Spinal cord (tissue), 10 donors: ENCODE results near the gene CBL. TPM values are rescaled to one million over a fixed set of nuclear protein-coding genes. Genes with fewer than 3 reads are reported as not detected.
"Not testable (repeated sequence)": the region's sequence is repeated elsewhere in the genome, so short reads cannot be mapped to it uniquely, and the experiment has no call there.

ENCODE experiments used
- DNase-seq, 6 donors: peaks; one replicate each; pipeline versions ENCODE4 v3.0.0 to v3.0.0-alpha.2; 2013 to 2015; ENCODE audit warnings: low spot score in 6 of 6, low read depth in 4 of 6
- H3K27ac ChIP-seq: one replicate; pipeline ENCODE4 v1.5.1; 2013; ENCODE audit warnings: low read depth, low read length, control low read depth
- H3K27me3 ChIP-seq: one replicate; pipeline ENCODE4 v1.6.1; 2013; ENCODE audit warnings: low read length; ENCODE audit not compliant: control insufficient read depth, insufficient read depth
- H3K36me3 ChIP-seq: one replicate; pipeline ENCODE4 v1.6.1; 2013; ENCODE audit warnings: low read length; ENCODE audit not compliant: control insufficient read depth, insufficient read depth
- H3K4me1 ChIP-seq: one replicate; pipeline ENCODE4 v1.6.1; 2013; ENCODE audit warnings: low read length; ENCODE audit not compliant: control insufficient read depth, insufficient read depth
- H3K4me3 ChIP-seq: one replicate; pipeline ENCODE4 v1.5.1; 2013; ENCODE audit warnings: low read depth, low read length, control low read depth
- H3K9me3 ChIP-seq: one replicate; pipeline ENCODE4 v1.6.1; 2013; ENCODE audit warnings: low read length; ENCODE audit not compliant: control insufficient read depth, insufficient read depth
- WGBS: methylation state at CpG from one replicate; pipeline ENCODE4 v1.1.5; 2013; ENCODE audit warnings: missing lambda C conversion rate; ENCODE audit not compliant: insufficient coverage; 5-methylcytosine and 5-hydroxymethylcytosine counted together
- polyA plus RNA-seq, 2 donors: library from polyadenylated mRNA; unstranded; fragments of 120-200 nt; gene quantifications; one replicate each; pipeline ENCODE4 v1.2.1, GENCODE V29; 2013; ENCODE audit not compliant: insufficient read length in 2 of 2
- total RNA-seq, 2 donors: library from RNA; depleted of rRNA in 1 of 2; stranded (reverse); fragments of 120-200 nt in 1 of 2; fragments of >200 nt in 1 of 2; gene quantifications; one replicate each; pipeline versions ENCODE4 v1.2.3 to v1.2.4, GENCODE V29; 2013 to 2014
- donor health status: healthy.

CBL gene
- total and polyA plus RNA-seq, 4 donors = 13.4 to 37.4 (median 22.3) TPM

DNA sequence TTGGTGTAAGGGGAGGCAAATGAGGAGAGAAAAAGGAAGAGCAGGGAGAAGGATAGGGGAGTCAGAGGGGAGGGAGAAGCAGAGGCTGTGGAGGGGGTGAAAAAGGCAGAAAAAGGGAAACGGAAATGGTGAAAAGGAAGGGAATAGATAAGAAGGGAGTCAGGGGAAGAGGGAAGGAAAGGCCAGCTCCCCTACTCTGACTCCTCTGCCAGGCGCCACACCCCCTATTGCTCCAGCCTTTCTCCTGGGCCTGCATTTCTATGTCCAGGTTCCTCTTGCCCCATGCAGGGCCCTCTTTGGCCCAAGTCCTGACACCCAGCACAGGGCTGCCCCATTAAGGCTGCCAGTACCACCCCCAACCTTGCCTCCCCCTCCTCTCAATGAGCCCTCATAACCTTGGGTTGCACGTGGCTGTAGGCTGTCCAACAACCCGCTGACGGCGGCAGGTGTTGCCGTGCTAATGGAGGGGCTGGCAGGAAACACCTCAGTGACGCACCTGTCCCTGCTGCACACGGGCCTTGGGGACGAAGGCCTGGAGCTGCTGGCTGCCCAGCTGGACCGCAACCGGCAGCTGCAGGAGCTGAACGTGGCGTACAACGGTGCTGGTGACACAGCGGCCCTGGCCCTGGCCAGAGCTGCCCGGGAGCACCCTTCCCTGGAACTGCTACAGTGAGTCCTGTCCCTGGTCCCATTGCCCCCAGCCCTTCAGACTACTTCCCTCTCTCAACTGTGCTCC lies 24.3 kb upstream of the CBL start:
- WGBS = 84% methylated on average over 16 of the region's 17 CpGs
- DNase-seq = no peak
- Histone ChIP-seq H3K4me1 (peaks cover 11% of the 10 kb centered on the region), H3K27me3 (no peaks in the 10 kb centered on the region), H3K36me3 (peaks cover 41% of the 10 kb centered on the region), H3K27ac (no peak overlapping the region), H3K4me3 (no peak overlapping the region), H3K9me3 (no peaks in the 10 kb centered on the region)

DNA sequence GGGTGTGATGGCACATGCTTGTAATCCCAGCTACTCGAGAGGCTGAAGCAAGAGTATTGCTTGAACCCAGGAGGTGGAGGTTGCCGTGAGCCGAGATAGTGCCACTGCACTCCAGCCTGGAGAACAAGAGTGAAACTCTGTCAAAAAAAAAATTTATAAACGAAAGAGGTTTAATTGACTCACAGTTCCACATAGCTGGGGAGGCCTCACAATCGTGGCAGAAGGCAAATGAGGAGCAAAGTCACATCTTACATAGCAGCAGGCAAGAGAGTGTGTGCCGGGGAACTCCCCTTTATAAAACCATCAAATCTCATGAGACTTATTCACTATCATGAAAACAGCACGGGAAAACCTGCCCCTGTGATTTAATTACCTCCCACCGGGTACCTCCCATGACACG lies 21.7 kb upstream of the CBL start:
- H3K27me3 ChIP-seq, DNase-seq, H3K27ac ChIP-seq, H3K4me3 ChIP-seq, H3K9me3 ChIP-seq: not testable (repeated sequence)
- 86% methylated on average over 4 of the region's 9 CpGs for WGBS
- peaks cover 41% of the 10 kb centered on the region for H3K36me3 ChIP-seq
- H3K4me1 ChIP-seq = peaks cover 11% of the 10 kb centered on the region

DNA sequence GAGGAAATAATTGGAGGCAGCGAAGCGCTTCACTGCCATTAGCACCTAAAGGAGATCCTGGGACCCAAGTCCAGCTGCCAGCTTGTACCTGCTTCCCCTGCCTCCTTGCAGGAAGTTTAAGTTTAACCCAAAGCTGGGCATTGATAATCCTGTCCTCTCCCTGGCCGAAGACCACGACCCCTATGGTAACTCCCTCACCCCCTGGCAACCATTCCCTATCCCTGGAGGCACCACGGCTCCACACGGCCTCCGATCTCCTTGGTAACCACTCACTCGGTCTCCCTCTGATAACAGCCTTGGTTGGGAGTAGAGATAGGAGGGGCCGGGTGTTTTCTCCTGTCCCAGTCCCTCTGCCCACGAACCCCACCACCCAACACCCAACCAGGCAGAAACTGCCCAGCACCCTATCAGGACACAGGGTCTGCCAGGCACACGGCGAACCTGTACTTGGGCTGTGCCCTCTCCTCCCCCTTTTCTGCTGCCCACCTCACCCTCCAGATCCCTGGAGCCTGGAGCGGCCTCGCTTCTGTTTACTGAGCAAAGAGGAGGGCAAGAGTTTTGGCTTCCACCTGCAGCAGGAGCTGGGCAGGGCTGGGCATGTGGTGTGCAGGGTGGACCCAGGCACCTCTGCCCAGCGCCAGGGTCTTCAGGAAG lies 20.0 kb upstream of the CBL start:
- H3K36me3 ChIP-seq = peaks cover 26% of the 10 kb centered on the region

DNA sequence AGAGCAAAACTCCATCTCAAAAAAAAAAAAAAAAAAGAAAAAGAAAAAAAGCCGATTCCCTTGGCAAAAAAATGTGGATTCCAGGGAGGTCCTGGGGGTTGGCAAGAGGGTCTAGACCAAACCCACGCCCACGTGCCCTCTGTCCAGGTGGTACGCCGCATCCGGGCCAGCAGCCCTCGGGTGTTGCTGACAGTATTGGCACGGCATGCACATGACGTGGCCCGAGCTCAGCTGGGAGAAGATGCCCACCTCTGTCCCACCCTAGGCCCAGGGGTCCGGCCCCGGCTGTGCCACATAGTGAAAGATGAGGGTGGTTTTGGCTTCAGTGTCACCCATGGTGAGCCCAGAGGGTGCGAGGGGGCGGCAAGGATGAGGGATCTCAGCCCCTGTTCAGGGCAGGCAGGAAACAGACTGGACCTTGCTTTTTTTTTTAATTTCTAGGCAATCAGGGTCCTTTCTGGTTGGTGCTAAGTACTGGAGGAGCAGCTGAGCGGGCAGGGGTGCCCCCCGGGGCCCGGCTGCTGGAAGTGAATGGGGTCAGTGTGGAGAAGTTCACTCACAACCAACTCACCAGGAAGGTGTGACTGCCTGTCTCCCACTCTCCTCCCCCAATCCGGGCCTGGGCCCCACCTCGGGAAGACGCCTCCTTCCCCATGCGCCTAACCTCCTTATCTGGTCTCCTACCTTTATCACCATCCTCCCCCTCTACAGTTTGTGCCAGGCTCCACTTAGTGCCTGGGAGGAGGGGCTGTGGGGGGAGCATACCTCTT lies 18.8 kb upstream of the CBL start:
- H3K9me3 ChIP-seq = no peaks in the 10 kb centered on the region
- peaks cover 11% of the 10 kb centered on the region for H3K4me1 ChIP-seq
- 89% methylated on average over 7 of the region's 21 CpGs for WGBS
- no peak overlapping the region for H3K4me3 ChIP-seq
- H3K27ac ChIP-seq = no peak overlapping the region
- peaks cover 14% of the 10 kb centered on the region for H3K36me3 ChIP-seq
- no peaks in the 10 kb centered on the region for H3K27me3 ChIP-seq
- no peak for DNase-seq

More for the DNA sequence above, 20.0 kb upstream of the CBL start:
- DNase-seq = no peak
- Histone ChIP-seq H3K4me1 (peaks cover 11% of the 10 kb centered on the region), H3K27me3 (no peaks in the 10 kb centered on the region), H3K9me3 (no peaks in the 10 kb centered on the region), H3K27ac (no peak overlapping the region), H3K4me3 (no peak overlapping the region)
- 54% methylated on average over 9 of the region's 15 CpGs for WGBS

DNA sequence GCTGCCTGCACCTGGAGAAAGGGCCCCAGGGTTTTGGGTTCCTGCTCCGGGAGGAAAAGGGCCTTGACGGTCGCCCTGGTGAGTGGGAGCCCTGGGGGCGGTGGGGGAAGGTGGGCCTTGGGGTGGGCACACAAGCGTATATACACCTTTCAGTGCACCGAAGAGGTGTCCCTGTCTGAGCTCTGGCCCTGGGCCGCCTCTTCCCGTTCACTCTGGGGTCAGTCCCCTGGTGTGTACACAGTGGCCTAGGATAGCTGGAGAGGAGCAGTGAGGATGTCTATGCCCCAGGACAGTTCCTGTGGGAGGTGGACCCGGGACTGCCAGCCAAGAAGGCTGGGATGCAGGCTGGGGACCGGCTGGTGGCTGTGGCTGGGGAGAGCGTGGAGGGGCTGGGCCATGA lies 18.1 kb upstream of the CBL start:
- no peaks in the 10 kb centered on the region for H3K9me3 ChIP-seq
- H3K36me3 ChIP-seq = peaks cover 10% of the 10 kb centered on the region
- WGBS = 88% methylated on average over 11 of the region's 11 CpGs
- H3K4me3 ChIP-seq = no peak overlapping the region
- H3K27me3 ChIP-seq = no peaks in the 10 kb centered on the region
- no peak for DNase-seq
- H3K27ac ChIP-seq = no peak overlapping the region
- H3K4me1 ChIP-seq = peaks cover 11% of the 10 kb centered on the region

DNA sequence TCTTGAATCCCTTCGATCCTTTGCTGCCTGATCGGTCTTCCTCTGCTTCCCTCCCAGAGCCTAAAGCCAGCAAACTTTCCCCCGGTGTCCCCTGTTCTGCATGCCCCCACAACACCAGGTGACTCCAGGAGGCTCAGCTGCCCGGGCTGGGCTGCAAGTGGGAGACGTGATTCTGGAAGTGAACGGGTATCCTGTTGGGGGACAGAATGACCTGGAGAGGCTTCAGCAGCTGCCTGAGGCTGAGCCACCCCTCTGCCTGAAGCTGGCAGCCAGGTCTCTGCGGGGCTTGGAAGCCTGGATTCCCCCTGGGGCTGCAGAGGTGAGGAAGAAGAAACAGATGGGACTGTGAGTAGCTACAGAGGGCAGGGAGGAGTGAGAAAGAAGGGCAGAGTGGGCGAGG lies 17.3 kb upstream of the CBL start:
- Histone ChIP-seq H3K36me3 (peaks cover 3% of the 10 kb centered on the region), H3K4me1 (peaks cover 11% of the 10 kb centered on the region), H3K9me3 (no peaks in the 10 kb centered on the region), H3K4me3 (no peak overlapping the region), H3K27me3 (no peaks in the 10 kb centered on the region), H3K27ac (no peak overlapping the region)
- 80% methylated on average over 6 of the region's 8 CpGs for WGBS
- no peak for DNase-seq

DNA sequence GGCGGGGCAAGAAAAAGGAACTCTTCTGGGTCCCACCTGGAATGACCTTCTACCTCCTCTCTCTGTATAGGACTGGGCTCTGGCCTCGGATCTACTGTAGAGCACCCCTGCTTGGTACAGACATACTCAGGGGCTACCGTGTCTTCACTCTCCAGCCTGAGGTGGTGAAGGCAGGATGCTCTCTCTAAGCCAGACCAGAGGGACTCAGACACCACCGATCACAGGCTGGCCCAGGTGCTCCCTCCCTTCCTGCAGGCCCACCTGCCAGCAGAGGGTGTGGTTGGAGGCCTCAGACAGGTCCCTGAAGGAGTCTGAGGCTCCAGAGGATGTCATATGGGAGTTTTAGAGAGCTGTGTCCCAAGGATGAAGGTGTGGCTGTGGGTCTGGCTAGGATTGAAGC lies 16.7 kb upstream of the CBL start:
- 100% methylated on average over 2 of the region's 4 CpGs for WGBS
- peaks cover 3% of the 10 kb centered on the region for H3K36me3 ChIP-seq
- no peak overlapping the region for H3K27ac ChIP-seq
- no peak overlapping the region for H3K4me3 ChIP-seq
- no peaks in the 10 kb centered on the region for H3K27me3 ChIP-seq
- DNase-seq = no peak
- H3K9me3 ChIP-seq = no peaks in the 10 kb centered on the region
- H3K4me1 ChIP-seq = peaks cover 11% of the 10 kb centered on the region

DNA sequence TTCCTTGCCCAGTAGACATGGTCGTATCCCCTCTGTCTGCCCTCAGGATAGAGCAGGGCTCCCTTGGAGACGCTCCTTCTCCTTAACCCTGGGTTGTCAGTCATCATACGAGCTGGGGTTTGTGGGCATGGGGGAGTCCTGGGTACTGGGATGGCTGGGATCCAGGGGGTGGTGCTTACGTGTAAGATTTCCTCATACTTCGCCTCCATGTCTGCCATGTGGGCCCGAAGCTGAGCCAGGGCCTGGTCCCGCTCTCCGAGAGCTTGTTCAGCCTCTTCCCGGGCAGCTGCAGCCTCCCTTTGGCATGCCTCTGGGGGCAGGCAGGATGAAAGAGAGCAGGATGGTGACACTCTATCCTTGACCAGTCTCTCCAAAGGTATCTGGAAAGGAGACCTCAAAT lies 15.6 kb upstream of the CBL start:
- H3K36me3 ChIP-seq = peaks cover 3% of the 10 kb centered on the region
- DNase-seq = no peak
- 88% methylated on average over 7 of the region's 9 CpGs for WGBS
- H3K27me3 ChIP-seq = no peaks in the 10 kb centered on the region
- H3K27ac ChIP-seq = no peak overlapping the region
- H3K4me3 ChIP-seq = no peak overlapping the region
- H3K9me3 ChIP-seq = no peaks in the 10 kb centered on the region
- H3K4me1 ChIP-seq = peaks cover 9% of the 10 kb centered on the region

DNA sequence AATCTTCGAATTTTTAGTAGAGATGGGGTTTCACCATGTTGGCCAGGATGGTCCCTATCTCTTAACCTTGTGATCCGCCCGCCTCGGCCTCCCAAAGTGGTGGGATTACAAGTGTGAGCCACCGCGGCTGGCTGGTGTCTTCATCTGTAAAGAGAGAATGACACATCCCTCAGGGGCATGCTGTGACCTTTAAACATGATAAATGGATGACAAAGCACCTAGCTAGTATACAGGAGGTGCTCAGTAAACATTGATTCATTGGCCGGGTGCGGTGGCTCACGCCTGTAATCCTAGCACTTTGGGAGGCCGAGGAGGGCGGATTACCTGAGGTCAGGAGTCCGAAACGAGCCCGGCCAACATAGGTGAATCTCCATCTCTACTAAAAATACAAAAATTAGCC lies 14.9 kb upstream of the CBL start:
- H3K4me1 ChIP-seq, DNase-seq, H3K9me3 ChIP-seq, H3K4me3 ChIP-seq, H3K27ac ChIP-seq, H3K36me3 ChIP-seq, H3K27me3 ChIP-seq: not testable (repeated sequence)
- WGBS = 95% methylated on average over 11 of the region's 14 CpGs
